HEK293 (cell line): ENCODE data around the gene ARF3.
A peak's percentile ranks its signal among the peaks of the same experiment; 100 is the strongest.

ENCODE experiments used
- CTCF ChIA-PET: fragments of 350-600 bp; formaldehyde crosslinking; extraction: SDS; loops from one replicate; lab custom pipeline; 2021; ENCODE audit warnings: antibody characterized with exemption; lab: Yijun Ruan, JAX
- POLR2A ChIA-PET: fragments of 300-600 bp; formaldehyde crosslinking; extraction: SDS; loops from one replicate; lab custom pipeline; 2020; ENCODE audit warnings: antibody characterized with exemption, inconsistent platforms; lab: Yijun Ruan, JAX
- H3K27ac ChIP-seq: fragments of 200-500 bp; sonication (Bioruptor generic); 2 replicates; pipeline ENCODE4 v1.5.1; 2014; ENCODE audit warnings: low read depth, low read length, control low read depth, inconsistent platforms; ENCODE audit errors: extremely low read depth
- H3K36me3 ChIP-seq, 2 experiments: fragments of 200-500 bp in 1 of 2; sonication (Bioruptor generic) in 1 of 2; 1 replicate in 1 of 2; 2 replicates in 1 of 2; pipeline ENCODE4 v1.5.1; 2014 to 2017; ENCODE audit warnings: inconsistent platforms in 2 of 2, low read length in 2 of 2; ENCODE audit not compliant: control insufficient read depth in 2 of 2, insufficient read depth in 1 of 2
- H3K4me1 ChIP-seq: fragments of 200-500 bp; sonication (Bioruptor generic); 2 replicates; pipeline ENCODE4 v1.5.1; 2014; ENCODE audit warnings: mild to moderate bottlenecking, low read length, inconsistent platforms; ENCODE audit not compliant: control insufficient read depth, insufficient read depth
- H3K4me3 ChIP-seq: 2 replicates; pipeline ENCODE4 v1.5.1; 2011; ENCODE audit warnings: low read depth, mild to moderate bottlenecking, control low read depth, low read length, moderate library complexity
- H3K9me3 ChIP-seq: fragments of 200-500 bp; sonication (Bioruptor generic); 2 replicates; pipeline ENCODE4 v1.5.1; 2014; ENCODE audit warnings: low read depth, low read length, inconsistent platforms; ENCODE audit not compliant: control insufficient read depth, insufficient read depth
- CTCF ChIP-seq: fragments of 450-650 bp; formaldehyde crosslinking; IDR thresholded peaks from 2 replicates; pipeline ENCODE4 v1.5.1; 2016; ENCODE audit warnings: missing biosample characterization, missing genetic modification characterization
- GLIS2 ChIP-seq: fragments of 450-650 bp; formaldehyde crosslinking; IDR thresholded peaks from 2 replicates; pipeline ENCODE4 v1.5.1; 2016; ENCODE audit warnings: missing biosample characterization, missing genetic modification characterization
- TCF7L2 ChIP-seq: IDR thresholded peaks from 2 replicates; pipeline ENCODE4 v1.6.1; 2011; ENCODE audit warnings: low read depth, mild to moderate bottlenecking, inconsistent platforms, low read length, moderate library complexity, borderline replicate concordance
- ZNF114 ChIP-seq: fragments of 450-650 bp; formaldehyde crosslinking; IDR thresholded peaks from 2 replicates; pipeline ENCODE4 v1.5.0; 2017; ENCODE audit warnings: missing biosample characterization, missing genetic modification characterization
- ZNF121 ChIP-seq: fragments of 450-650 bp; formaldehyde crosslinking; IDR thresholded peaks from 2 replicates; pipeline ENCODE4 v1.5.1; 2016; ENCODE audit warnings: missing biosample characterization, missing genetic modification characterization
- ZNF138 ChIP-seq: fragments of 450-650 bp; formaldehyde crosslinking; IDR thresholded peaks from 2 replicates; pipeline ENCODE4 v1.5.1; 2016; ENCODE audit warnings: missing biosample characterization, missing genetic modification characterization, borderline replicate concordance
- ZNF157 ChIP-seq: fragments of 450-650 bp; formaldehyde crosslinking; IDR thresholded peaks from 2 replicates; pipeline ENCODE4 v1.5.1; 2016; ENCODE audit warnings: missing biosample characterization, missing genetic modification characterization
- ZNF16 ChIP-seq: fragments of 450-650 bp; formaldehyde crosslinking; IDR thresholded peaks from 2 replicates; pipeline ENCODE4 v1.5.1; 2016; ENCODE audit warnings: low read depth, missing biosample characterization, missing genetic modification characterization
- ZNF174 ChIP-seq: fragments of 450-650 bp; formaldehyde crosslinking; IDR thresholded peaks from 2 replicates; pipeline ENCODE4 v1.5.0; 2017; ENCODE audit warnings: missing biosample characterization, mild to moderate bottlenecking, missing genetic modification characterization
- ZNF354C ChIP-seq: fragments of 450-650 bp; formaldehyde crosslinking; IDR thresholded peaks from 2 replicates; pipeline ENCODE4 v1.5.1; 2016; ENCODE audit warnings: missing biosample characterization, missing genetic modification characterization, low read depth, borderline replicate concordance
- ZNF366 ChIP-seq: fragments of 450-650 bp; formaldehyde crosslinking; conservative IDR thresholded peaks from 2 replicates; pipeline ENCODE4 v1.5.1; 2016; ENCODE audit warnings: missing biosample characterization, missing genetic modification characterization
- ZNF510 ChIP-seq: fragments of 450-650 bp; formaldehyde crosslinking; IDR thresholded peaks from 2 replicates; pipeline ENCODE4 v1.5.1; 2018; ENCODE audit warnings: mild to moderate bottlenecking, missing genetic modification characterization, missing biosample characterization; ENCODE audit not compliant: insufficient replicate concordance
- ZNF529 ChIP-seq: fragments of 450-650 bp; formaldehyde crosslinking; IDR thresholded peaks from 2 replicates; pipeline ENCODE4 v1.5.1; 2017; ENCODE audit warnings: missing genetic modification characterization, missing biosample characterization; ENCODE audit not compliant: insufficient replicate concordance
- ZNF561 ChIP-seq: fragments of 450-650 bp; IDR thresholded peaks from 2 replicates; pipeline ENCODE4 v1.5.1; 2018; ENCODE audit warnings: missing biosample characterization, missing genetic modification characterization, borderline replicate concordance
- ZNF654 ChIP-seq: fragments of 450-650 bp; formaldehyde crosslinking; IDR thresholded peaks from 2 replicates; pipeline ENCODE4 v1.5.1; 2016; ENCODE audit warnings: low read depth, missing biosample characterization, missing genetic modification characterization
- ZNF677 ChIP-seq: fragments of 450-650 bp; IDR thresholded peaks from 2 replicates; pipeline ENCODE4 v1.5.0; 2018; ENCODE audit warnings: missing biosample characterization, mild to moderate bottlenecking, missing genetic modification characterization, moderate library complexity
- ZNF76 ChIP-seq: fragments of 450-650 bp; formaldehyde crosslinking; IDR thresholded peaks from 2 replicates; pipeline ENCODE4; 2016; ENCODE audit warnings: low read depth, missing biosample characterization, missing genetic modification characterization, borderline replicate concordance
- ZNF791 ChIP-seq: fragments of 450-650 bp; formaldehyde crosslinking; IDR thresholded peaks from 2 replicates; pipeline ENCODE4 v1.5.1; 2016; ENCODE audit warnings: missing biosample characterization, missing genetic modification characterization
- ZSCAN18 ChIP-seq: fragments of 450-650 bp; formaldehyde crosslinking; IDR thresholded peaks from 2 replicates; pipeline ENCODE4 v1.5.1; 2016; ENCODE audit warnings: missing biosample characterization, missing genetic modification characterization
- ZSCAN30 ChIP-seq: fragments of 450-650 bp; IDR thresholded peaks from 2 replicates; pipeline ENCODE4 v1.5.1; 2018; ENCODE audit warnings: missing biosample characterization, mild to moderate bottlenecking, missing genetic modification characterization, moderate library complexity
- TF ChIP-seq, protein P1 (sequence below): fragments of 450-650 bp; formaldehyde crosslinking; IDR thresholded peaks from 2 replicates; pipeline ENCODE4 v1.5.1; 2016; ENCODE audit warnings: missing biosample characterization, missing genetic modification characterization, low read depth
- TF ChIP-seq, protein P2 (sequence below): fragments of 450-650 bp; formaldehyde crosslinking; IDR thresholded peaks from 2 replicates; pipeline ENCODE4 v1.5.1; 2016; ENCODE audit warnings: missing biosample characterization, missing genetic modification characterization
- TF ChIP-seq, protein P3 (sequence below): fragments of 450-650 bp; formaldehyde crosslinking; IDR thresholded peaks from 2 replicates; pipeline ENCODE4 v1.5.1; 2017; ENCODE audit warnings: missing biosample characterization, mild to moderate bottlenecking, missing genetic modification characterization, moderate library complexity
- TF ChIP-seq, protein P4 (sequence below): fragments of 450-650 bp; formaldehyde crosslinking; conservative IDR thresholded peaks from 2 replicates; pipeline ENCODE4 v1.5.1; 2016; ENCODE audit warnings: low read depth, missing biosample characterization, missing genetic modification characterization

The ARF3 gene

DNA sequence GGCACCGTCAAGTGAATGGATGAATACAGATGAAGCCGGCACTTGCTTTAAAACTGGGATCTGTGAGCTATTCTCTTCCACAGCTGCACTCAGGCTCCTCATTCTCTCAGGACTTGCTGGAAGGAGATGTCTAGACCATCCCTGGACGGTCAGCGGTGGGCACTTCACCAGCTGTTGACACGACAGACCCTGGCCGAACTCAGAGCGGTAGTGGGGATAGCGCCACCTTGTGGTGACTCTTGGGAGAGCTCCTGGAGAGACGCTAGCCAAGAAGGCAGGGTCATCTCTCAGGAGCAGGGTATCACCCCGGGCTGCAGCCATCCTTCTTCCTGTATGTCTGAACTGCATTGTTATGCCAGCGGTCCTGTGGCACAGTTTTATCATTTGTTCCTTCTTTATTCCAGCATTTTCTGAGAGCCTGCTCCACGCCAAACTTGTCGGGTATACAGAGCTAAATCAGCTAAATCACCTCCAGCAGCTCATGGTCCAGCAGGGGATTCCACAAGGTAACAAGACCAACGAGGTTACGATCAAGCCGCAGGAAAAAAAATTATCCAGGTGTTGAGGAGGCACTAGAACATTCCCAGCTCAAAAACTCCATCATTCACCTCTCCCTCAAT lies 30.9 kb upstream of the ARF3 start (continued):
- TF ChIP-seq CTCF (tag by site-specific recombination) (peak; percentile 82), ZNF114 (tag by site-specific recombination) (no peak), ZNF138 (no peak), ZNF174 (no peak), ZNF121 (tag by site-specific recombination) (no peak), ZSCAN30 (peak; percentile 51; the same call in 1 of the 2 replicates), ZNF354C (tag by site-specific recombination) (no peak), ZNF366 (tag by site-specific recombination) (no peak), ZNF510 (no peak), TCF7L2 (no peak), ZNF16 (no peak), ZNF654 (tag by site-specific recombination) (peak; percentile 38; the same call in 1 of the 2 replicates), ZNF76 (tag by site-specific recombination) (no peak), ZSCAN18 (tag by site-specific recombination) (no peak)
- TF ChIP-seq, protein P1, sequence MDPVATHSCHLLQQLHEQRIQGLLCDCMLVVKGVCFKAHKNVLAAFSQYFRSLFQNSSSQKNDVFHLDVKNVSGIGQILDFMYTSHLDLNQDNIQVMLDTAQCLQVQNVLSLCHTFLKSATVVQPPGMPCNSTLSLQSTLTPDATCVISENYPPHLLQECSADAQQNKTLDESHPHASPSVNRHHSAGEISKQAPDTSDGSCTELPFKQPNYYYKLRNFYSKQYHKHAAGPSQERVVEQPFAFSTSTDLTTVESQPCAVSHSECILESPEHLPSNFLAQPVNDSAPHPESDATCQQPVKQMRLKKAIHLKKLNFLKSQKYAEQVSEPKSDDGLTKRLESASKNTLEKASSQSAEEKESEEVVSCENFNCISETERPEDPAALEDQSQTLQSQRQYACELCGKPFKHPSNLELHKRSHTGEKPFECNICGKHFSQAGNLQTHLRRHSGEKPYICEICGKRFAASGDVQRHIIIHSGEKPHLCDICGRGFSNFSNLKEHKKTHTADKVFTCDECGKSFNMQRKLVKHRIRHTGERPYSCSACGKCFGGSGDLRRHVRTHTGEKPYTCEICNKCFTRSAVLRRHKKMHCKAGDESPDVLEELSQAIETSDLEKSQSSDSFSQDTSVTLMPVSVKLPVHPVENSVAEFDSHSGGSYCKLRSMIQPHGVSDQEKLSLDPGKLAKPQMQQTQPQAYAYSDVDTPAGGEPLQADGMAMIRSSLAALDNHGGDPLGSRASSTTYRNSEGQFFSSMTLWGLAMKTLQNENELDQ (tag by site-specific recombination): no peak
- TF ChIP-seq, protein P2, sequence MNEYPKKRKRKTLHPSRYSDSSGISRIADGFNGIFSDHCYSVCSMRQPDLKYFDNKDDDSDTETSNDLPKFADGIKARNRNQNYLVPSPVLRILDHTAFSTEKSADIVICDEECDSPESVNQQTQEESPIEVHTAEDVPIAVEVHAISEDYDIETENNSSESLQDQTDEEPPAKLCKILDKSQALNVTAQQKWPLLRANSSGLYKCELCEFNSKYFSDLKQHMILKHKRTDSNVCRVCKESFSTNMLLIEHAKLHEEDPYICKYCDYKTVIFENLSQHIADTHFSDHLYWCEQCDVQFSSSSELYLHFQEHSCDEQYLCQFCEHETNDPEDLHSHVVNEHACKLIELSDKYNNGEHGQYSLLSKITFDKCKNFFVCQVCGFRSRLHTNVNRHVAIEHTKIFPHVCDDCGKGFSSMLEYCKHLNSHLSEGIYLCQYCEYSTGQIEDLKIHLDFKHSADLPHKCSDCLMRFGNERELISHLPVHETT (tag by site-specific recombination): no peak
- TF ChIP-seq, all 188 proteins: peak for 6

DNA sequence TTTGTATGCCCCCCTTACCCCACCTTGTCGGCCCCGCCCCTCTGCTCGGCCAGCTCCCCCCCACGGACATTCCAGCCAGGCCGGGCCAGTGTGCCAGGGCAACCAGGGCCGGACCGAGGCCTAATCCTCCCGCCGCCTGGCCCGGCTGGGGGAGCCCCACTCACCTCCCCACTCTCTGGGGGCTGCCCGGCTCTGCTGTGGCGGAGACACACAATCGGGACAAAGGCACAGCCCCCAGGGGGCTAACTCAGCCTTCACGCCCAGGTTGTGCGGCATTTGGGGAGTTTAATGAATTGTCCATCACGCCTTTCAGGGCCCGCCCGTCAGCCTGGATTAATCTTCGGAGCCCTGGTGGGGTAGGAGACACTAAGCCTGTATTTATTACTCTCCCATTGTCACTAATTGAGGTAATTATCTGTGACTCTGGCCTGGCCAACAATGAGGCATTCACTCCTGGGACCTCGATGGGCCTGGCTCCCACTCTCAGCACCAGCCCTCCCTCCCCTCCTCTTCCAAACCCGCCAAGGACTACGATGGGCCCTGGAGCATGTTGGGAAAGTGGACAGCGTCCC lies 29.5 kb upstream of the ARF3 start:
- Histone ChIP-seq H3K36me3 (no peaks in the 10 kb centered on the region), H3K4me1 (no peaks in the 10 kb centered on the region; the same call in 1 of the 2 replicates), H3K9me3 (no peaks in the 10 kb centered on the region), H3K27ac (no peak overlapping the region), H3K4me3 (no peak overlapping the region)
- ChIA-PET CTCF (interaction anchor here (0.5 to 4.5 kb wide), 18 partner anchors 8 to 135 kb away, joined by 3 to 79 read pairs (median 8); partner anchors contain the start of genes ARF3, DDX23 and WNT1), POLR2A (no interaction called here)
- TF ChIP-seq, protein P3, sequence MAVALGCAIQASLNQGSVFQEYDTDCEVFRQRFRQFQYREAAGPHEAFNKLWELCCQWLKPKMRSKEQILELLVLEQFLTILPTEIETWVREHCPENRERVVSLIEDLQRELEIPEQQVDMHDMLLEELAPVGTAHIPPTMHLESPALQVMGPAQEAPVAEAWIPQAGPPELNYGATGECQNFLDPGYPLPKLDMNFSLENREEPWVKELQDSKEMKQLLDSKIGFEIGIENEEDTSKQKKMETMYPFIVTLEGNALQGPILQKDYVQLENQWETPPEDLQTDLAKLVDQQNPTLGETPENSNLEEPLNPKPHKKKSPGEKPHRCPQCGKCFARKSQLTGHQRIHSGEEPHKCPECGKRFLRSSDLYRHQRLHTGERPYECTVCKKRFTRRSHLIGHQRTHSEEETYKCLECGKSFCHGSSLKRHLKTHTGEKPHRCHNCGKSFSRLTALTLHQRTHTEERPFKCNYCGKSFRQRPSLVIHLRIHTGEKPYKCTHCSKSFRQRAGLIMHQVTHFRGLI (tag by site-specific recombination): no peak
- TF ChIP-seq, protein P4, sequence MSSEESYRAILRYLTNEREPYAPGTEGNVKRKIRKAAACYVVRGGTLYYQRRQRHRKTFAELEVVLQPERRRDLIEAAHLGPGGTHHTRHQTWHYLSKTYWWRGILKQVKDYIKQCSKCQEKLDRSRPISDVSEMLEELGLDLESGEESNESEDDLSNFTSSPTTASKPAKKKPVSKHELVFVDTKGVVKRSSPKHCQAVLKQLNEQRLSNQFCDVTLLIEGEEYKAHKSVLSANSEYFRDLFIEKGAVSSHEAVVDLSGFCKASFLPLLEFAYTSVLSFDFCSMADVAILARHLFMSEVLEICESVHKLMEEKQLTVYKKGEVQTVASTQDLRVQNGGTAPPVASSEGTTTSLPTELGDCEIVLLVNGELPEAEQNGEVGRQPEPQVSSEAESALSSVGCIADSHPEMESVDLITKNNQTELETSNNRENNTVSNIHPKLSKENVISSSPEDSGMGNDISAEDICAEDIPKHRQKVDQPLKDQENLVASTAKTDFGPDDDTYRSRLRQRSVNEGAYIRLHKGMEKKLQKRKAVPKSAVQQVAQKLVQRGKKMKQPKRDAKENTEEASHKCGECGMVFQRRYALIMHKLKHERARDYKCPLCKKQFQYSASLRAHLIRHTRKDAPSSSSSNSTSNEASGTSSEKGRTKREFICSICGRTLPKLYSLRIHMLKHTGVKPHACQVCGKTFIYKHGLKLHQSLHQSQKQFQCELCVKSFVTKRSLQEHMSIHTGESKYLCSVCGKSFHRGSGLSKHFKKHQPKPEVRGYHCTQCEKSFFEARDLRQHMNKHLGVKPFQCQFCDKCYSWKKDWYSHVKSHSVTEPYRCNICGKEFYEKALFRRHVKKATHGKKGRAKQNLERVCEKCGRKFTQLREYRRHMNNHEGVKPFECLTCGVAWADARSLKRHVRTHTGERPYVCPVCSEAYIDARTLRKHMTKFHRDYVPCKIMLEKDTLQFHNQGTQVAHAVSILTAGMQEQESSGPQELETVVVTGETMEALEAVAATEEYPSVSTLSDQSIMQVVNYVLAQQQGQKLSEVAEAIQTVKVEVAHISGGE: no peak
- TF ChIP-seq ZNF791 (tag by site-specific recombination) (no peak), GLIS2 (tag by site-specific recombination) (no peak), ZNF529 (tag by site-specific recombination) (no peak), ZNF157 (tag by site-specific recombination) (no peak), ZNF677 (tag by site-specific recombination) (no peak), ZNF561 (tag by site-specific recombination) (no peak), ZNF174 (no peak)
